SK-N-SH (cell line): ENCODE results near the gene CNGA3. TPM values are rescaled to one million over a fixed set of nuclear protein-coding genes. Genes with fewer than 3 reads are reported as not detected.

Source experiments
- CTCF ChIA-PET: fragments of 300-600, 350-600 bp; formaldehyde crosslinking; extraction: SDS; loops from one replicate; lab custom pipeline; 2021; lab: Yijun Ruan, JAX
- POLR2A ChIA-PET: fragments of 350-600 bp; sonication (Branson Sonifier 250); formaldehyde crosslinking; extraction: SDS; loops from one replicate; lab custom pipeline; 2020; ENCODE audit warnings: antibody characterized with exemption, inconsistent platforms; lab: Yijun Ruan, JAX
- DNase-seq: peaks from one replicate; pipeline ENCODE4 v3.0.0; 2012
- H2AFZ ChIP-seq: fragments of 200-600 bp; sonication (generic); 2 replicates; pipeline ENCODE4 v1.8.1; 2016; ENCODE audit warnings: antibody characterized with exemption, mild to moderate bottlenecking, low read depth
- H3F3A ChIP-seq: fragments of 200-600 bp; sonication (generic); replicated peaks from 2 replicates; pipeline ENCODE3; 2016; ENCODE audit warnings: antibody characterized with exemption, mild to moderate bottlenecking; ENCODE audit not compliant: insufficient read depth
- H3K27ac ChIP-seq, 2 experiments: fragments of 200-500 bp in 1 of 2; fragments of 200-600 bp in 1 of 2; sonication (Bioruptor generic) in 1 of 2; sonication (generic), shearing (Covaris generic) in 1 of 2; 2 replicates each; pipeline versions ENCODE4 v1.5.1 to v1.6.1; 2014 to 2016; ENCODE audit warnings: low read depth in 2 of 2, inconsistent platforms in 1 of 2, low read length in 1 of 2, mild to moderate bottlenecking in 1 of 2, mixed read lengths in 1 of 2
- H3K27me3 ChIP-seq: fragments of 200-600 bp; sonication (generic), shearing (Covaris generic); 2 replicates; pipeline ENCODE4 v1.6.1; 2016; ENCODE audit warnings: mixed run types; ENCODE audit not compliant: insufficient read depth
- H3K36me3 ChIP-seq, 2 experiments: fragments of 200-500 bp in 1 of 2; fragments of 200-600 bp in 1 of 2; sonication (Bioruptor generic) in 1 of 2; sonication (generic) in 1 of 2; replicated peaks in 1 of 2; 2 replicates each; pipeline versions ENCODE3 to v1.5.1; 2014 to 2016; ENCODE audit warnings: low read length in 1 of 2, mild to moderate bottlenecking in 1 of 2; ENCODE audit not compliant: insufficient read depth in 2 of 2, control insufficient read depth in 1 of 2
- H3K4me1 ChIP-seq, 2 experiments: fragments of 200-500 bp in 1 of 2; fragments of 200-600 bp in 1 of 2; sonication (Bioruptor generic) in 1 of 2; sonication (generic), shearing (Covaris generic) in 1 of 2; 2 replicates each; pipeline versions ENCODE4 v1.5.1 to v1.6.1; 2014 to 2016; ENCODE audit warnings: low read depth in 1 of 2, low read length in 1 of 2, mixed run types in 1 of 2; ENCODE audit not compliant: insufficient read depth in 2 of 2, control insufficient read depth in 1 of 2
- H3K4me2 ChIP-seq: fragments of 200-600 bp; sonication (generic), shearing (Covaris generic); 2 replicates; pipeline ENCODE4 v1.6.1; 2017; ENCODE audit warnings: mixed run types
- H3K4me3 ChIP-seq, 2 experiments: fragments of 200-500 bp in 1 of 2; fragments of 200-600 bp in 1 of 2; sonication (Bioruptor generic) in 1 of 2; sonication (generic), shearing (Covaris generic) in 1 of 2; 2 replicates each; pipeline versions ENCODE4 v1.5.1 to v1.8.1; 2014 to 2016; ENCODE audit warnings: low read depth in 2 of 2, inconsistent platforms in 1 of 2, low read length in 1 of 2, mild to moderate bottlenecking in 1 of 2, mixed read lengths in 1 of 2, moderate library complexity in 1 of 2
- H3K79me2 ChIP-seq: fragments of 200-600 bp; sonication (generic); 2 replicates; pipeline ENCODE4 v1.8.1; 2017; ENCODE audit warnings: mild to moderate bottlenecking; ENCODE audit not compliant: insufficient read depth
- H3K9ac ChIP-seq: fragments of 200-600 bp; sonication (generic); 2 replicates; pipeline ENCODE4 v1.6.1; 2017; ENCODE audit warnings: mixed run types
- H3K9me2 ChIP-seq: fragments of 200-600 bp; sonication (generic); 2 replicates; pipeline ENCODE4 v1.6.1; 2017; ENCODE audit warnings: mixed run types
- H3K9me3 ChIP-seq: fragments of 200-600 bp; sonication (generic); 2 replicates; pipeline ENCODE4 v1.6.1; 2017; ENCODE audit warnings: mixed run types, mild to moderate bottlenecking, moderate library complexity
- H4K20me1 ChIP-seq: fragments of 200-600 bp; sonication (generic); 2 replicates; pipeline ENCODE4 v1.6.1; 2017; ENCODE audit warnings: mild to moderate bottlenecking, mixed run types; ENCODE audit not compliant: insufficient read depth
- CTCF ChIP-seq: fragments of 200-600 bp; sonication (generic); IDR thresholded peaks from 2 replicates; pipeline ENCODE4 v1.6.1; 2017; ENCODE audit warnings: antibody characterized with exemption, mild to moderate bottlenecking, moderate library complexity
- EZH2phosphoT487 ChIP-seq: fragments of 200-600 bp; sonication (generic); IDR thresholded peaks from 2 replicates; pipeline ENCODE4 v1.6.1; 2017; ENCODE audit warnings: low read depth, mixed run types, mild to moderate bottlenecking, antibody characterized with exemption, moderate library complexity, borderline replicate concordance
- FOSL2 ChIP-seq: IDR thresholded peaks from 2 replicates; pipeline ENCODE4 v1.4.0; 2012; ENCODE audit warnings: low read depth, mild to moderate bottlenecking, moderate library complexity, borderline replicate concordance
- FOXJ3 ChIP-seq: sonication (generic); formaldehyde crosslinking; IDR thresholded peaks from 2 replicates; pipeline ENCODE4 v1.5.1; 2020; ENCODE audit warnings: mild to moderate bottlenecking, missing genetic modification reagents
- FOXM1 ChIP-seq: IDR thresholded peaks from 2 replicates; pipeline ENCODE4 v1.4.0; 2012; ENCODE audit warnings: low read depth, mild to moderate bottlenecking
- IRF3 ChIP-seq: fragments of 150-350 bp; IDR thresholded peaks from 2 replicates; pipeline ENCODE4 v1.6.1; 2016; ENCODE audit warnings: mild to moderate bottlenecking, low read depth, low read length
- JUND ChIP-seq: IDR thresholded peaks from 2 replicates; pipeline ENCODE4 v1.4.0; 2012
- MEF2A ChIP-seq: IDR thresholded peaks from 2 replicates; pipeline ENCODE4 v1.4.0; 2012; ENCODE audit warnings: low read depth, borderline replicate concordance
- NFIC ChIP-seq: IDR thresholded peaks from 2 replicates; pipeline ENCODE4 v1.4.0; 2012; ENCODE audit warnings: borderline replicate concordance
- NRF1 ChIP-seq: IDR thresholded peaks from 2 replicates; pipeline ENCODE4 v1.6.1; 2012; ENCODE audit warnings: low read depth, mild to moderate bottlenecking, low read length
- PBX3 ChIP-seq: IDR thresholded peaks from 2 replicates; pipeline ENCODE4; 2012
- RAD21 ChIP-seq: IDR thresholded peaks from 2 replicates; pipeline ENCODE4 v1.6.1; 2012; ENCODE audit warnings: mild to moderate bottlenecking, low read length
- RCOR1 ChIP-seq: fragments of 150-350 bp; IDR thresholded peaks from 2 replicates; pipeline ENCODE4 v1.6.1; 2017; ENCODE audit warnings: antibody characterized with exemption, low read length
- SIN3A ChIP-seq: IDR thresholded peaks from 2 replicates; pipeline ENCODE4 v1.6.1; 2012; ENCODE audit warnings: low read depth, mild to moderate bottlenecking, low read length, moderate library complexity, borderline replicate concordance
- SMC3 ChIP-seq: IDR thresholded peaks from 2 replicates; pipeline ENCODE4 v1.6.1; 2012; ENCODE audit warnings: low read depth, low read length, improper control_type of control experiment
- TAF1 ChIP-seq: IDR thresholded peaks from 2 replicates; pipeline ENCODE4 v1.6.1; 2012; ENCODE audit warnings: low read depth, mild to moderate bottlenecking, low read length, moderate library complexity, borderline replicate concordance
- USF1 ChIP-seq: IDR thresholded peaks from 2 replicates; pipeline ENCODE4 v1.4.0; 2012; ENCODE audit warnings: low read depth, borderline replicate concordance
- YY1 ChIP-seq: IDR thresholded peaks from 2 replicates; pipeline ENCODE4 v1.4.0; 2012; ENCODE audit warnings: low read depth, mild to moderate bottlenecking
- ZBTB33 ChIP-seq: IDR thresholded peaks from 2 replicates; pipeline ENCODE4 v1.4.0; 2012; ENCODE audit warnings: low read depth, borderline replicate concordance
- WGBS: methylation state at CpG from one replicate; pipeline ENCODE4 v1.1.6; 2017; ENCODE audit warnings: low lambda C conversion rate; 5-methylcytosine and 5-hydroxymethylcytosine counted together
- polyA plus RNA-seq, 3 experiments: library from polyadenylated mRNA; depleted of rRNA; stranded (reverse); fragments of >200 nt; gene quantifications; 2 replicates each; pipeline ENCODE4 v1.2.3, GENCODE V29; 2012

The CNGA3 gene
- polyA plus RNA-seq, 1 of the 3 experiments (the other 2 are of a cell fraction), result not detected

- TF ChIP-seq MEF2A (no peak), EZH2phosphoT487 (no peak), USF1 (no peak), RCOR1 (no peak), ZBTB33 (no peak), JUND (no peak), NFIC (no peak), FOSL2 (no peak), CTCF (no peak), RAD21 (no peak), NRF1 (no peak), FOXM1 (no peak), IRF3 (no peak), PBX3 (no peak), YY1 (no peak), FOXJ3 (CRISPR knock-in tag) (no peak), TAF1 (no peak), SMC3 (no peak), SIN3A (no peak)
- Histone ChIP-seq H3K4me3 (no peak overlapping the region), H3K4me2 (no peak overlapping the region), H2AFZ (no peak overlapping the region), H4K20me1 (no peaks in the 10 kb centered on the region), H3K36me3 (no peaks in the 10 kb centered on the region), H3K9me3 (no peaks in the 10 kb centered on the region), H3K79me2 (no peaks in the 10 kb centered on the region), H3K9me2 (no peaks in the 10 kb centered on the region), H3K4me1 (no peaks in the 10 kb centered on the region; a peak in 1 of 4 replicates), H3K9ac (no peak overlapping the region), H3F3A (no peaks in the 10 kb centered on the region), H3K27ac (no peak overlapping the region), H3K27me3 (no peaks in the 10 kb centered on the region)
- POLR2A ChIA-PET, result no interaction called here
- no peak for DNase-seq
- CTCF ChIA-PET, result interaction anchor here (1.0 kb wide), 1 partner anchor 421 kb away, joined by 3 read pairs; no protein-coding TSS in a partner anchor
- 79% methylated on average over 2 of the region's 2 CpGs for WGBS
Measured at GRCh38 chr2:98416383-98417159, 70.3 kb downstream of the CNGA3 start.
